H1 (cell line): ENCODE results near the gene PCDHA5. TPM values are rescaled to one million over a fixed set of nuclear protein-coding genes. Genes with fewer than 3 reads are reported as not detected.
A peak's percentile ranks its signal among the peaks of the same experiment; 100 is the strongest.

Experiments used
- CTCF ChIA-PET: fragments of 300-600 bp; sonication (Branson Sonifier 250); formaldehyde crosslinking; loops from one replicate; lab custom pipeline; 2021; ENCODE audit not compliant: partially characterized antibody; lab: Charles Lee
- POLR2A ChIA-PET: fragments of 300-600 bp; sonication (Branson Sonifier 250); formaldehyde crosslinking; loops from one replicate; lab custom pipeline; 2021; ENCODE audit warnings: inconsistent platforms; ENCODE audit not compliant: partially characterized antibody; lab: Charles Lee
- DNase-seq, 2 experiments: peaks; one replicate each; pipeline versions ENCODE4 v3.0.0 to v3.0.0-alpha.2; 2010 to 2022; ENCODE audit warnings: low spot score in 2 of 2, low read depth in 1 of 2, mixed read lengths in 1 of 2
- FAIRE-seq: peaks from 2 replicates; lab custom pipeline; 2011; peaks lifted over from hg19 to GRCh38; lab: Jason Lieb, UNC
- H2AFZ ChIP-seq: 2 replicates; pipeline ENCODE4 v1.8.1; 2012; ENCODE audit warnings: low read length, inconsistent platforms
- H2AK5ac ChIP-seq: 2 replicates; pipeline ENCODE4 v1.6.1; 2013; ENCODE audit warnings: low read depth, low read length
- H2BK120ac ChIP-seq: replicated peaks from 2 replicates; pipeline ENCODE3; 2013; ENCODE audit warnings: low read depth, low read length, inconsistent platforms
- H2BK12ac ChIP-seq: 2 replicates; pipeline ENCODE4 v1.6.1; 2013; ENCODE audit warnings: low read depth, low read length
- H2BK15ac ChIP-seq: 2 replicates; pipeline ENCODE4 v1.6.1; 2013; ENCODE audit warnings: low read length
- H2BK20ac ChIP-seq: 2 replicates; pipeline ENCODE4 v1.6.1; 2013; ENCODE audit warnings: low read length
- H2BK5ac ChIP-seq: 2 replicates; pipeline ENCODE4 v1.6.1; 2013; ENCODE audit warnings: low read depth, low read length
- H3K14ac ChIP-seq: 2 replicates; pipeline ENCODE4 v1.6.1; 2013; ENCODE audit warnings: inconsistent platforms; ENCODE audit not compliant: insufficient read length
- H3K18ac ChIP-seq: 2 replicates; pipeline ENCODE4 v1.6.1; 2013; ENCODE audit warnings: low read length; ENCODE audit errors: extremely low read depth
- H3K23ac ChIP-seq: 2 replicates; pipeline ENCODE4 v1.6.1; 2013; ENCODE audit warnings: inconsistent platforms; ENCODE audit not compliant: insufficient read length
- H3K23me2 ChIP-seq: 2 replicates; pipeline ENCODE4 v1.6.1; 2013; ENCODE audit warnings: low read depth, low read length
- H3K27ac ChIP-seq: 2 replicates; pipeline ENCODE4 v1.6.1; 2011; ENCODE audit warnings: low read depth, low read length, inconsistent platforms
- H3K27me3 ChIP-seq, 4 experiments: replicated peaks in 1 of 4; 1 replicate in 1 of 4; 2 replicates in 3 of 4; pipeline versions ENCODE4 v1.6.1 to v1.8.1; 2011 to 2013; ENCODE audit warnings: low read length in 3 of 4, mild to moderate bottlenecking in 3 of 4, inconsistent platforms in 2 of 4, mixed read lengths in 2 of 4, moderate library complexity in 1 of 4; ENCODE audit not compliant: control insufficient read depth in 3 of 4, insufficient read depth in 3 of 4; ENCODE audit errors: extremely low read depth in 1 of 4
- H3K36me3 ChIP-seq, 4 experiments: 2 replicates each; pipeline versions ENCODE4 v1.6.1 to v1.8.1; 2011 to 2013; ENCODE audit warnings: mild to moderate bottlenecking in 4 of 4, low read length in 3 of 4, moderate library complexity in 2 of 4, control low read depth in 1 of 4, inconsistent platforms in 1 of 4; ENCODE audit not compliant: insufficient read depth in 4 of 4, control insufficient read depth in 2 of 4
- H3K4ac ChIP-seq: replicated peaks from 2 replicates; pipeline ENCODE3; 2013; ENCODE audit warnings: low read length, low read depth, mixed read lengths, inconsistent platforms; ENCODE audit not compliant: insufficient read length
- H3K4me1 ChIP-seq, 4 experiments: replicated peaks in 1 of 4; 1 replicate in 1 of 4; 2 replicates in 3 of 4; pipeline versions ENCODE4 v1.6.1 to v1.8.1; 2011 to 2013; ENCODE audit warnings: low read length in 3 of 4, inconsistent platforms in 2 of 4, mixed read lengths in 1 of 4; ENCODE audit not compliant: insufficient read depth in 4 of 4, control insufficient read depth in 3 of 4
- H3K4me2 ChIP-seq, 2 experiments: 2 replicates each; pipeline versions ENCODE4 v1.6.1 to v1.8.1; 2011 to 2013; ENCODE audit warnings: low read depth in 2 of 2, low read length in 2 of 2, control low read depth in 1 of 2, inconsistent platforms in 1 of 2, mild to moderate bottlenecking in 1 of 2; ENCODE audit not compliant: insufficient read depth in 1 of 2
- H3K4me3 ChIP-seq, 4 experiments: fragments of 200-600, 300-600 bp in 1 of 4; sonication (generic), shearing (Covaris generic), sonication (Bioruptor Twin) in 1 of 4; 2 replicates each; pipeline versions ENCODE4 v1.5.1 to v1.8.1; 2011 to 2016; ENCODE audit warnings: low read length in 4 of 4, low read depth in 3 of 4, control low read depth in 2 of 4, inconsistent platforms in 2 of 4, mild to moderate bottlenecking in 2 of 4, mixed read lengths in 1 of 4, moderate library complexity in 1 of 4; ENCODE audit not compliant: insufficient read depth in 2 of 4; ENCODE audit errors: extremely low read depth in 1 of 4
- H3K56ac ChIP-seq: replicated peaks from 2 replicates; pipeline ENCODE3; 2013; ENCODE audit warnings: low read depth, mild to moderate bottlenecking, mixed read lengths, low read length, inconsistent platforms; ENCODE audit not compliant: insufficient read length
- H3K79me1 ChIP-seq: 2 replicates; pipeline ENCODE4 v1.6.1; 2013; ENCODE audit warnings: low read depth, low read length, control low read depth
- H3K79me2 ChIP-seq, 2 experiments: 2 replicates each; pipeline versions ENCODE4 v1.6.1 to v1.8.1; 2012 to 2013; ENCODE audit warnings: low read length in 2 of 2, mild to moderate bottlenecking in 2 of 2, inconsistent platforms in 1 of 2; ENCODE audit not compliant: insufficient read depth in 2 of 2, control insufficient read depth in 1 of 2
- H3K9ac ChIP-seq, 4 experiments: replicated peaks in 1 of 4; 1 replicate in 1 of 4; 2 replicates in 3 of 4; pipeline versions ENCODE4 v1.6.1 to v1.8.1; 2011 to 2013; ENCODE audit warnings: low read depth in 3 of 4, low read length in 3 of 4, control low read depth in 2 of 4, mild to moderate bottlenecking in 2 of 4, moderate library complexity in 2 of 4, inconsistent platforms in 1 of 4; ENCODE audit errors: extremely low read depth in 1 of 4
- H3K9me3 ChIP-seq, 2 experiments: 2 replicates each; pipeline versions ENCODE4 v1.6.1 to v1.8.1; 2012 to 2013; ENCODE audit warnings: mild to moderate bottlenecking in 2 of 2, moderate library complexity in 2 of 2, control low read depth in 1 of 2, inconsistent platforms in 1 of 2, low read depth in 1 of 2, low read length in 1 of 2, mixed read lengths in 1 of 2; ENCODE audit not compliant: insufficient read depth in 2 of 2
- H4K20me1 ChIP-seq, 2 experiments: replicated peaks in 1 of 2; 2 replicates each; pipeline versions ENCODE3 to v1.8.1; 2011 to 2013; ENCODE audit warnings: inconsistent platforms in 2 of 2, low read length in 2 of 2, mild to moderate bottlenecking in 1 of 2; ENCODE audit not compliant: insufficient read depth in 2 of 2, control insufficient read depth in 1 of 2
- H4K5ac ChIP-seq: 2 replicates; pipeline ENCODE4 v1.6.1; 2013; ENCODE audit warnings: low read length, low read depth, mixed read lengths, inconsistent platforms; ENCODE audit not compliant: insufficient read length
- H4K8ac ChIP-seq: 2 replicates; pipeline ENCODE4 v1.8.0; 2013; ENCODE audit warnings: mild to moderate bottlenecking, moderate library complexity, low read length, inconsistent platforms; ENCODE audit not compliant: insufficient read depth; ENCODE audit errors: extremely low read depth
- H4K91ac ChIP-seq: replicated peaks from 2 replicates; pipeline ENCODE3; 2013; ENCODE audit warnings: low read length, mixed read lengths, inconsistent platforms; ENCODE audit not compliant: insufficient read length
- BRCA1 ChIP-seq: IDR thresholded peaks from 2 replicates; pipeline ENCODE4 v1.6.1; 2012; ENCODE audit warnings: low read depth, low read length, improper control_type of control experiment
- CTBP2 ChIP-seq: IDR thresholded peaks from 2 replicates; pipeline ENCODE4 v1.7.0; 2011; ENCODE audit warnings: borderline replicate concordance, mild to moderate bottlenecking, moderate library complexity, mixed read lengths, low read length; ENCODE audit not compliant: insufficient read depth, insufficient read length
- HDAC2 ChIP-seq, 2 experiments: fragments of 300-600 bp in 1 of 2; sonication (generic) in 1 of 2; IDR thresholded peaks; 2 replicates each; pipeline ENCODE4 v1.6.1; 2011 to 2012; ENCODE audit warnings: low read depth in 2 of 2, low read length in 2 of 2, mild to moderate bottlenecking in 2 of 2, moderate library complexity in 2 of 2, borderline replicate concordance in 1 of 2, inconsistent platforms in 1 of 2
- SUZ12 ChIP-seq: fragments of 200-600 bp; sonication (generic); IDR thresholded peaks from 2 replicates; pipeline ENCODE4 v1.6.1; 2012; ENCODE audit warnings: mild to moderate bottlenecking, inconsistent platforms, low read length, moderate library complexity, mixed read lengths
- TAF7 ChIP-seq: optimal IDR thresholded peaks from 2 replicates; pipeline ENCODE3; 2011; ENCODE audit warnings: low read depth, mild to moderate bottlenecking, inconsistent platforms, low read length, moderate library complexity, borderline replicate concordance
- WGBS, 2 experiments: shearing (Covaris generic) in 1 of 2; methylation state at CpG; one replicate each; pipeline versions ENCODE4 v1.1.6 to v1.1.7; 2013 to 2015; ENCODE audit warnings: low lambda C conversion rate in 2 of 2, mixed read lengths in 2 of 2, inconsistent platforms in 1 of 2, low coverage in 1 of 2, missing lambda C conversion rate in 1 of 2; ENCODE audit not compliant: insufficient replicate concordance in 2 of 2, insufficient coverage in 1 of 2, insufficient read length in 1 of 2; ENCODE audit errors: extremely low coverage in 1 of 2, missing lambda C conversion rate in 1 of 2; 5-methylcytosine and 5-hydroxymethylcytosine counted together
- polyA plus RNA-seq, 7 experiments: library from polyadenylated mRNA; depleted of rRNA in 3 of 7; stranded (reverse) in 5 of 7; unstranded in 2 of 7; fragments of >200 nt in 5 of 7; fragments of 200-250 nt in 2 of 7; gene quantifications; 1 replicate in 5 of 7; 2 replicates in 1 of 7; 4 replicates in 1 of 7; pipeline versions ENCODE4 v1.2.1 to v1.2.3, GENCODE V29; 2011 to 2013; ENCODE audit warnings: missing spikeins in 2 of 7, mixed read lengths in 2 of 7
- total RNA-seq: library from RNA; stranded (reverse); fragmentation: NEBNext Ultra II Directional; extraction: Animal tissue kit (Norgen Biotek cat#: 25700); gene quantifications from 2 replicates; pipeline ENCODE4 v1.2.1, GENCODE V29; 2021

PCDHA5 gene
- total and polyA plus RNA-seq, 2 of the 8 experiments (the other 6 are each of a cell fraction or from before 2014, with no cell fraction given), result 0.33 to 0.76 TPM

- no peaks in the 10 kb centered on the region for H3K4me1 ChIP-seq
- ChIA-PET POLR2A (interaction anchor here (1.6 kb wide), 1 partner anchor 11 kb away, joined by 3 read pairs; the partner anchor contains the start of gene PCDHA1), CTCF (interaction anchor here (3.8 to 5.7 kb wide), 2 partner anchors 10 to 44 kb away, joined by 19 to 59 read pairs; partner anchors contain the start of genes PCDHA4 and PCDHA8)
- no peak overlapping the region for H3K23ac ChIP-seq
- no peak overlapping the region for H4K5ac ChIP-seq
- no peak overlapping the region for H2AFZ ChIP-seq
- H4K8ac ChIP-seq, result peak overlapping the region; percentile 79; the same call in 1 of the 2 replicates
- H2BK20ac ChIP-seq, result no peak overlapping the region
- WGBS, 2 experiments, result 96% methylated on average over 23 of the region's 39 CpGs; no CpG with 5 or more reads in 1 of the 2 experiments
- no peak overlapping the region for H2BK15ac ChIP-seq
- no peak overlapping the region for H2AK5ac ChIP-seq
- no peak overlapping the region for H3K4ac ChIP-seq
- no peaks in the 10 kb centered on the region for H4K20me1 ChIP-seq
- no peaks in the 10 kb centered on the region for H3K79me1 ChIP-seq
- H3K27ac ChIP-seq, result no peak overlapping the region
- H3K36me3 ChIP-seq, result peaks cover 0 to 14% (median 0%) of the 10 kb centered on the region in 4 experiments; a peak in 1 of 8 replicates
- H4K91ac ChIP-seq, result no peak overlapping the region
- H3K4me2 ChIP-seq, result no peak overlapping the region
- H3K23me2 ChIP-seq, result no peaks in the 10 kb centered on the region
- H2BK5ac ChIP-seq, result no peak overlapping the region
- H3K9me3 ChIP-seq, result peaks cover 3 to 24% of the 10 kb centered on the region in 2 experiments; a peak in 3 of 4 replicates
- no peaks in the 10 kb centered on the region for H3K79me2 ChIP-seq
- no peak overlapping the region for H3K4me3 ChIP-seq
- no peak for DNase-seq
- no peak overlapping the region for H3K18ac ChIP-seq
- no peak overlapping the region for H3K9ac ChIP-seq
- H3K14ac ChIP-seq, result no peak overlapping the region
- H2BK12ac ChIP-seq, result no peak overlapping the region
- H3K27me3 ChIP-seq, result no peaks in the 10 kb centered on the region
- no peak overlapping the region for H3K56ac ChIP-seq
- TF ChIP-seq SUZ12, result no peak
- TF ChIP-seq BRCA1, result no peak
- no peak for TF ChIP-seq CTBP2
- no peak for TF ChIP-seq HDAC2 (IDR thresholded peaks at IDR 0.05; ENCODE audit: borderline replicate concordance in 1 of 2, low read depth in 2 of 2, low read length in 2 of 2)
- no peak for TF ChIP-seq TAF7
- no peak for FAIRE-seq
- no peak overlapping the region for H2BK120ac ChIP-seq
Measured at GRCh38 chr5:140796718-140797095, 24.7 kb upstream of the PCDHA5 start.
